Activated CD8-positive, alpha-beta T cell treated with anti-CD3 and anti-CD28 coated beads, Interleukin-2, amount 10 ng/mL, durations not matched to agents 7 days and 5 days (primary cell): ENCODE data around the gene PPARGC1A. TPM values are rescaled to one million over a fixed set of nuclear protein-coding genes. Genes with fewer than 3 reads are reported as not detected.

ENCODE experiments used
- ATAC-seq: fragments of 150-1000 bp; cut with Tn5 transposase; one replicate; pipeline ENCODE4 v1.10.0; 2021; ENCODE audit warnings: moderate library complexity
- CTCF ChIA-PET: fragments of 350-600 bp; sonication (Branson Sonifier 250); formaldehyde crosslinking; loops from one replicate; lab custom pipeline; 2021; ENCODE audit warnings: antibody characterized with exemption; lab: Charles Lee
- POLR2A ChIA-PET: fragments of 350-600 bp; sonication (Branson Sonifier 250); formaldehyde crosslinking; loops from one replicate; lab custom pipeline; 2021; ENCODE audit warnings: antibody characterized with exemption; lab: Charles Lee
- DNase-seq: peaks from one replicate; pipeline ENCODE4 v3.0.0-alpha.2; 2020
- H3K27ac Mint-ChIP-seq: one replicate; pipeline ENCODE4 v1.8.0; 2021; ENCODE audit warnings: mild to moderate bottlenecking, mixed read lengths
- H3K27me3 Mint-ChIP-seq: one replicate; pipeline ENCODE4 v1.8.0; 2021; ENCODE audit warnings: low read depth, mixed read lengths
- H3K36me3 Mint-ChIP-seq: one replicate; pipeline ENCODE4 v1.8.0; 2021; ENCODE audit warnings: low read depth, mixed read lengths
- H3K4me1 Mint-ChIP-seq: one replicate; pipeline ENCODE4 v1.8.0; 2021; ENCODE audit warnings: low read depth, mixed read lengths
- H3K4me3 Mint-ChIP-seq: one replicate; pipeline ENCODE4 v1.8.0; 2021; ENCODE audit warnings: mild to moderate bottlenecking, mixed read lengths
- H3K9me3 Mint-ChIP-seq: one replicate; pipeline ENCODE4 v1.8.0; 2022; ENCODE audit warnings: mixed read lengths; ENCODE audit not compliant: insufficient read depth
- total RNA-seq, 2 experiments: library from RNA; stranded (reverse); gene quantifications; one replicate each; pipeline ENCODE4 v1.2.3, GENCODE V29; 2021

PPARGC1A gene
- total RNA-seq, 2 experiments from 2014 or later = not detected

- H3K9me3 Mint-ChIP-seq = no peaks in the 10 kb centered on the region
- no peaks in the 10 kb centered on the region for H3K36me3 Mint-ChIP-seq
- H3K4me1 Mint-ChIP-seq = no peaks in the 10 kb centered on the region
- ATAC-seq (no peak), DNase-seq (no peak)
- no peak overlapping the region for H3K27ac Mint-ChIP-seq
- no peak overlapping the region for H3K4me3 Mint-ChIP-seq
- ChIA-PET CTCF (no interaction called here), POLR2A (no interaction called here)
- no peaks in the 10 kb centered on the region for H3K27me3 Mint-ChIP-seq
Measured at GRCh38 chr4:23875317-23875716, 14.5 kb downstream of the PPARGC1A start.

- no peak overlapping the region for H3K27ac Mint-ChIP-seq
- ATAC-seq = no peak
- H3K4me3 Mint-ChIP-seq = no peak overlapping the region
- H3K36me3 Mint-ChIP-seq = no peaks in the 10 kb centered on the region
- ChIA-PET POLR2A (no interaction called here), CTCF (no interaction called here)
- no peaks in the 10 kb centered on the region for H3K4me1 Mint-ChIP-seq
- no peaks in the 10 kb centered on the region for H3K9me3 Mint-ChIP-seq
- H3K27me3 Mint-ChIP-seq = no peaks in the 10 kb centered on the region
- no peak for DNase-seq
Measured at GRCh38 chr4:23874536-23874901, 15.3 kb downstream of the PPARGC1A start.

- H3K36me3 Mint-ChIP-seq = no peaks in the 10 kb centered on the region
- ChIA-PET POLR2A (interaction anchor here (0.6 kb wide), 1 partner anchor 36 kb away, joined by 3 read pairs; no protein-coding TSS in a partner anchor), CTCF (no interaction called here)
- no peak overlapping the region for H3K4me3 Mint-ChIP-seq
- H3K27me3 Mint-ChIP-seq = no peaks in the 10 kb centered on the region
- H3K9me3 Mint-ChIP-seq = no peaks in the 10 kb centered on the region
- ATAC-seq (no peak), DNase-seq (no peak)
- H3K27ac Mint-ChIP-seq = no peak overlapping the region
- no peaks in the 10 kb centered on the region for H3K4me1 Mint-ChIP-seq
Measured at GRCh38 chr4:23873717-23874535, 15.9 kb downstream of the PPARGC1A start.

- no peak for ATAC-seq
- CTCF ChIA-PET = no interaction called here
Measured at GRCh38 chr4:23871426-23871825, 18.4 kb downstream of the PPARGC1A start.

GRCh38 chr4:23866450-23867075 is 23.3 kb downstream of the PPARGC1A start:
- H3K27me3 Mint-ChIP-seq = no peaks in the 10 kb centered on the region
- no peak for DNase-seq
- no peaks in the 10 kb centered on the region for H3K36me3 Mint-ChIP-seq
- ChIA-PET POLR2A (no interaction called here), CTCF (no interaction called here)
- H3K4me3 Mint-ChIP-seq = no peak overlapping the region
- H3K9me3 Mint-ChIP-seq = no peaks in the 10 kb centered on the region
- no peaks in the 10 kb centered on the region for H3K4me1 Mint-ChIP-seq
- H3K27ac Mint-ChIP-seq = no peak overlapping the region
- ATAC-seq = no peak

More at GRCh38 chr4:23871426-23871825, 18.4 kb downstream of the PPARGC1A start:
- Mint-ChIP-seq H3K36me3 (no peaks in the 10 kb centered on the region), H3K4me3 (no peak overlapping the region), H3K27ac (no peak overlapping the region), H3K4me1 (no peaks in the 10 kb centered on the region), H3K27me3 (no peaks in the 10 kb centered on the region), H3K9me3 (no peaks in the 10 kb centered on the region)
- POLR2A ChIA-PET = no interaction called here
- no peak for DNase-seq

- Mint-ChIP-seq H3K4me3 (no peak overlapping the region), H3K9me3 (no peaks in the 10 kb centered on the region), H3K36me3 (no peaks in the 10 kb centered on the region), H3K27ac (no peak overlapping the region), H3K4me1 (no peaks in the 10 kb centered on the region), H3K27me3 (no peaks in the 10 kb centered on the region)
- ATAC-seq (no peak), DNase-seq (no peak)
- POLR2A ChIA-PET = no interaction called here
- CTCF ChIA-PET = no interaction called here
Measured at GRCh38 chr4:23861897-23862296, 27.9 kb downstream of the PPARGC1A start.

GRCh38 chr4:23860919-23861318 is 28.9 kb downstream of the PPARGC1A start:
- no peak overlapping the region for H3K4me3 Mint-ChIP-seq
- H3K36me3 Mint-ChIP-seq = no peaks in the 10 kb centered on the region
- ATAC-seq = no peak
- no peaks in the 10 kb centered on the region for H3K4me1 Mint-ChIP-seq
- no peak overlapping the region for H3K27ac Mint-ChIP-seq
- ChIA-PET POLR2A (no interaction called here), CTCF (no interaction called here)
- DNase-seq = no peak
- no peaks in the 10 kb centered on the region for H3K27me3 Mint-ChIP-seq
- H3K9me3 Mint-ChIP-seq = no peaks in the 10 kb centered on the region

GRCh38 chr4:23857367-23857959 is 32.4 kb downstream of the PPARGC1A start:
- ChIA-PET CTCF (no interaction called here), POLR2A (no interaction called here)
- ATAC-seq = no peak
- H3K27ac Mint-ChIP-seq = no peak overlapping the region
- no peak for DNase-seq
- no peak overlapping the region for H3K4me3 Mint-ChIP-seq
- H3K9me3 Mint-ChIP-seq = peaks cover 2% of the 10 kb centered on the region
- H3K36me3 Mint-ChIP-seq = no peaks in the 10 kb centered on the region
- no peaks in the 10 kb centered on the region for H3K27me3 Mint-ChIP-seq
- H3K4me1 Mint-ChIP-seq = no peaks in the 10 kb centered on the region

- Mint-ChIP-seq H3K36me3 (no peaks in the 10 kb centered on the region), H3K9me3 (peaks cover 5% of the 10 kb centered on the region), H3K4me3 (no peak overlapping the region), H3K27ac (no peak overlapping the region), H3K27me3 (no peaks in the 10 kb centered on the region), H3K4me1 (no peaks in the 10 kb centered on the region)
- ChIA-PET POLR2A (no interaction called here), CTCF (no interaction called here)
- no peak for ATAC-seq
- no peak for DNase-seq
Measured at GRCh38 chr4:23856630-23857029, 33.2 kb downstream of the PPARGC1A start.

- no peak overlapping the region for H3K27ac Mint-ChIP-seq
- H3K4me1 Mint-ChIP-seq = no peaks in the 10 kb centered on the region
- no peaks in the 10 kb centered on the region for H3K27me3 Mint-ChIP-seq
- ATAC-seq (no peak), DNase-seq (no peak)
- CTCF ChIA-PET = no interaction called here
- no peaks in the 10 kb centered on the region for H3K36me3 Mint-ChIP-seq
- POLR2A ChIA-PET = no interaction called here
- no peak overlapping the region for H3K4me3 Mint-ChIP-seq
- H3K9me3 Mint-ChIP-seq = peaks cover 5% of the 10 kb centered on the region
Measured at GRCh38 chr4:23855912-23856605, 33.8 kb downstream of the PPARGC1A start.

- DNase-seq = no peak
- no peaks in the 10 kb centered on the region for H3K4me1 Mint-ChIP-seq
- peaks cover 5% of the 10 kb centered on the region for H3K9me3 Mint-ChIP-seq
- CTCF ChIA-PET = no interaction called here
- POLR2A ChIA-PET = no interaction called here
- no peaks in the 10 kb centered on the region for H3K36me3 Mint-ChIP-seq
- no peak overlapping the region for H3K27ac Mint-ChIP-seq
- ATAC-seq = no peak
- no peaks in the 10 kb centered on the region for H3K27me3 Mint-ChIP-seq
- no peak overlapping the region for H3K4me3 Mint-ChIP-seq
Measured at GRCh38 chr4:23853986-23854660, 35.7 kb downstream of the PPARGC1A start.
